Stomach (tissue), 4 donors: ENCODE results near the gene PRSS53.

Experiments
- EP300 ChIP-seq: sonication (generic); formaldehyde crosslinking; IDR thresholded peaks from one replicate; pipeline ENCODE4 v1.6.1; 2017; ENCODE audit warnings: antibody characterized with exemption
- POLR2AphosphoS5 ChIP-seq, 3 donors: sonication (generic); formaldehyde crosslinking; IDR thresholded peaks; one replicate each; pipeline ENCODE4 v1.6.1; 2016; ENCODE audit warnings: antibody characterized with exemption in 3 of 3

DNA sequence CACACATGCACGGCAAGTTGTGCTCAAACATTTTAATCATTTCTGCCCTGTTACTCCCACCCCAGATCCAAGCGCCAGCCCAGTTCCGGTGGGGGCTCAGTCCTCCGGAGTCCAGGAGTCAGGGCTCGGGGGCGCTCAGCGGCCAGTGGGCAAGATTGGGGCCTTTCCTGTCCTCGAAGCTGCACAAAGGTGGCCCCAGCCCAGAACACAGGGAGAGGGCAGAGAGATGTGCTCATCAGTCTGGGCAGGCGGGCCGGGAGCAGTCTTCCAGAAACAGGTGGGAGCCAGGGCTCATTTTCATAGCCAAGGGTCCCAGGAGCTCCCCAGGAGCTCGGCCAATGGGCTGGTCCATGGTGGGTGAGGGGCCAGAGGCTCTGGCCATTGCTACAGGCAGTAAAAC, 42.7 kb upstream of the PRSS53 start:
- TF ChIP-seq EP300 (no peak), POLR2AphosphoS5 (IDR thresholded peaks at IDR 0.05) (no peak)
